Hepatocyte (in vitro differentiated cells): ENCODE results near the gene RBM7.

ENCODE experiments used
- CTCF ChIP-seq: fragments of 200-600 bp; sonication (generic); IDR thresholded peaks from 2 replicates; pipeline ENCODE4 v1.5.1; 2016; ENCODE audit warnings: antibody characterized with exemption, mild to moderate bottlenecking; ENCODE audit not compliant: poor library complexity
- EZH2 ChIP-seq: fragments of 200-600 bp; sonication (generic); IDR thresholded peaks from 2 replicates; pipeline ENCODE4 v1.6.1; 2016; ENCODE audit warnings: antibody characterized with exemption, mild to moderate bottlenecking, borderline replicate concordance

- TF ChIP-seq CTCF (no peak), EZH2 (no peak)
These were observed 12.5 kb downstream of the RBM7 start for GRCh38 chr11:114412946-114413345.
